Calu3 (cell line): ENCODE measurements around the gene CARD14. TPM values are rescaled to one million over a fixed set of nuclear protein-coding genes. Genes with fewer than 3 reads are reported as not detected.
A peak's percentile ranks its signal among the peaks of the same experiment; 100 is the strongest.

Experiments used
- BruUV-seq: library from RNA; stranded (reverse); fragments of 400-500 nt; replicated peaks from 2 replicates; lab custom pipeline; 2021; lab: Mats Ljungman, UMichigan
- CTCF ChIA-PET: fragments of 300-600 bp; sonication (Branson Sonifier 250); formaldehyde crosslinking; loops from one replicate; lab custom pipeline; 2022; ENCODE audit warnings: antibody characterized with exemption; lab: Charles Lee
- DNase-seq: peaks from one replicate; pipeline ENCODE4 v3.0.0; 2022
- H3K27ac Mint-ChIP-seq: one replicate; pipeline ENCODE4 v1.8.0; 2022; ENCODE audit warnings: mixed read lengths; ENCODE audit not compliant: unreplicated experiment
- H3K27me3 Mint-ChIP-seq: one replicate; pipeline ENCODE4 v1.8.0; 2022; ENCODE audit warnings: mixed read lengths; ENCODE audit not compliant: unreplicated experiment
- H3K36me3 Mint-ChIP-seq: one replicate; pipeline ENCODE4 v1.8.0; 2022; ENCODE audit warnings: mild to moderate bottlenecking, moderate library complexity, mixed read lengths; ENCODE audit not compliant: insufficient read depth, unreplicated experiment
- H3K4me1 Mint-ChIP-seq: one replicate; pipeline ENCODE4 v1.8.0; 2022; ENCODE audit warnings: mild to moderate bottlenecking, low read depth, mixed read lengths; ENCODE audit not compliant: unreplicated experiment
- H3K4me3 Mint-ChIP-seq: one replicate; pipeline ENCODE4 v1.8.0; 2022; ENCODE audit warnings: mild to moderate bottlenecking, low read depth, moderate library complexity, mixed read lengths; ENCODE audit not compliant: unreplicated experiment
- H3K9me3 Mint-ChIP-seq: one replicate; pipeline ENCODE4 v1.8.0; 2022; ENCODE audit warnings: low read depth, mixed read lengths; ENCODE audit not compliant: unreplicated experiment
- CTCF ChIP-seq: fragments of 200-600 bp; IDR thresholded peaks from one replicate; pipeline ENCODE4 v1.8.0; 2022; ENCODE audit warnings: antibody characterized with exemption; ENCODE audit not compliant: unreplicated experiment
- intact Hi-C: fragments of 100-400 bp; cut with micrococcal nuclease; formaldehyde crosslinking; loops from one replicate; pipeline ENCODE4 v1.10.0; 2022; ENCODE audit not compliant: unreplicated experiment
- total RNA-seq: library from RNA; stranded (reverse); gene quantifications from 2 replicates; pipeline ENCODE4 v1.2.3, GENCODE V29; 2022

The CARD14 gene
- total RNA-seq, 1 experiment from 2014 or later, result 7.4 TPM

- H3K9me3 Mint-ChIP-seq, result no peaks in the 10 kb centered on the region
- peaks cover 11% of the 10 kb centered on the region for H3K4me1 Mint-ChIP-seq
- peak overlapping the region; percentile 14 for H3K27ac Mint-ChIP-seq
- peak; percentile 53 for DNase-seq
- BruUV-seq, result no TSS peak
- H3K4me3 Mint-ChIP-seq, result peak overlapping the region; percentile 37
- no peaks in the 10 kb centered on the region for H3K36me3 Mint-ChIP-seq
- CTCF ChIA-PET, result interaction anchor here (1.1 kb wide), 1 partner anchor 42 kb away, joined by 3 read pairs; no protein-coding TSS in a partner anchor
- no peak for TF ChIP-seq CTCF
- H3K27me3 Mint-ChIP-seq, result no peaks in the 10 kb centered on the region
- intact Hi-C loops, result no loop called here
Observed at GRCh38 chr17:80187515-80187941, 17.7 kb downstream of the CARD14 start.

GRCh38 chr17:80189611-80190010, 19.8 kb downstream of the CARD14 start:
- no peak for DNase-seq
- Mint-ChIP-seq H3K9me3 (no peaks in the 10 kb centered on the region), H3K36me3 (no peaks in the 10 kb centered on the region), H3K27me3 (no peaks in the 10 kb centered on the region), H3K27ac (no peak overlapping the region), H3K4me3 (no peak overlapping the region), H3K4me1 (peaks cover 11% of the 10 kb centered on the region)
- BruUV-seq, result no TSS peak
- TF ChIP-seq CTCF, result no peak
- intact Hi-C loops, result no loop called here
- CTCF ChIA-PET, result no interaction called here

GRCh38 chr17:80190716-80191115, 20.9 kb downstream of the CARD14 start:
- BruUV-seq, result no TSS peak
- H3K36me3 Mint-ChIP-seq, result no peaks in the 10 kb centered on the region
- H3K4me3 Mint-ChIP-seq, result no peak overlapping the region
- no peak overlapping the region for H3K27ac Mint-ChIP-seq
- CTCF ChIA-PET, result no interaction called here
- H3K9me3 Mint-ChIP-seq, result no peaks in the 10 kb centered on the region
- no peaks in the 10 kb centered on the region for H3K27me3 Mint-ChIP-seq
- no peak for DNase-seq
- no peak for TF ChIP-seq CTCF
- peaks cover 11% of the 10 kb centered on the region for H3K4me1 Mint-ChIP-seq
- intact Hi-C loops, result no loop called here

- CTCF ChIA-PET, result no interaction called here
- intact Hi-C loops, result no loop called here
- BruUV-seq, result no TSS peak
- no peak for DNase-seq
- H3K4me3 Mint-ChIP-seq, result no peak overlapping the region
- peaks cover 11% of the 10 kb centered on the region for H3K4me1 Mint-ChIP-seq
- TF ChIP-seq CTCF, result no peak
- H3K27me3 Mint-ChIP-seq, result no peaks in the 10 kb centered on the region
- H3K36me3 Mint-ChIP-seq, result no peaks in the 10 kb centered on the region
- no peaks in the 10 kb centered on the region for H3K9me3 Mint-ChIP-seq
- no peak overlapping the region for H3K27ac Mint-ChIP-seq
Observed at GRCh38 chr17:80191192-80191591, 21.4 kb downstream of the CARD14 start.
